Activated naive CD4-positive, alpha-beta T cell treated with Interleukin-2 at 50 U/mL for 16 hours (primary cell): ENCODE data around the gene ABHD12.
"Not testable (repeated sequence)": the region's sequence is repeated elsewhere in the genome, so short reads cannot be mapped to it uniquely, and the experiment has no call there.

Experiments used
- DNase-seq: peaks from one replicate; pipeline ENCODE4 v3.0.0-alpha.2; 2020

Gene ABHD12

GRCh38 chr20:25320035-25320800, 70.4 kb downstream of the ABHD12 start:
- DNase-seq: no peak

GRCh38 chr20:25319241-25320034, 71.2 kb downstream of the ABHD12 start:
- DNase-seq: no peak

DNA sequence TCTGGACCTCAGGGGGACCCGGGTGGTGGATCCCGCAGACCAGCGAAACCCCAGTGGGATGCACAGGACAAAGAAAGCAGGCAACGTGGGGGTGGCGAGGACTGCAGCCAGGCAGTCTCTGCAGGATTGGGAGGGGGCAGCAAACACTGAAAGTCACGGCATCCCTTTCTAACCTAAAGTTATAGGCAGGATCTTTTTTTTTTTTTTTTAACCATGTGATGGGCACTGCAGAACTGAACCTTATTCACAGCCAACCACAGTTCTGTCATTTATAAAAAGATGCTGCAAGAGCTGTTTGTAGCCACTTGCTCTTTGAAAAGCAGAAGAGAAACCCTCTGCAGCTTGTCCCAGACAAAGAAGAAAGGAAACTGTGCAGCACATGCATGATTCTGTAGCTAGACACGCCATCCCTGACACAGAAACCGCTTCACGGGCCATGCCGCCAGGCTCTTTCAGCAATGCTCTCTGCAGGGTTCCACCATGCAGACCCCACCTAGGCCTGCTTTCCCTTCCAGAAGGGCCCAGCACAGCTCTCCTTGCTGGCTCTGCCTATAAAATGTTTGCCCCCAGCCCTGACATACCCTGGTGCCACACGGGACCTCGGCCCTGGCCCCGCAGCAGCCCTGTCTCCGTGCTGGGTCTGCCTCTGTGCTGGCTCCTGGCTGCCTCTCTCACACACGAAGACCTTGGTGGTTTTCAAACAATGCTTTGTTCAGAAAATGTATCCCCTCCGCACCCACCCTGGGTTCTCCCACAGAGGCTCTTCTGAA, 72.0 kb downstream of the ABHD12 start:
- no peak for DNase-seq

DNA sequence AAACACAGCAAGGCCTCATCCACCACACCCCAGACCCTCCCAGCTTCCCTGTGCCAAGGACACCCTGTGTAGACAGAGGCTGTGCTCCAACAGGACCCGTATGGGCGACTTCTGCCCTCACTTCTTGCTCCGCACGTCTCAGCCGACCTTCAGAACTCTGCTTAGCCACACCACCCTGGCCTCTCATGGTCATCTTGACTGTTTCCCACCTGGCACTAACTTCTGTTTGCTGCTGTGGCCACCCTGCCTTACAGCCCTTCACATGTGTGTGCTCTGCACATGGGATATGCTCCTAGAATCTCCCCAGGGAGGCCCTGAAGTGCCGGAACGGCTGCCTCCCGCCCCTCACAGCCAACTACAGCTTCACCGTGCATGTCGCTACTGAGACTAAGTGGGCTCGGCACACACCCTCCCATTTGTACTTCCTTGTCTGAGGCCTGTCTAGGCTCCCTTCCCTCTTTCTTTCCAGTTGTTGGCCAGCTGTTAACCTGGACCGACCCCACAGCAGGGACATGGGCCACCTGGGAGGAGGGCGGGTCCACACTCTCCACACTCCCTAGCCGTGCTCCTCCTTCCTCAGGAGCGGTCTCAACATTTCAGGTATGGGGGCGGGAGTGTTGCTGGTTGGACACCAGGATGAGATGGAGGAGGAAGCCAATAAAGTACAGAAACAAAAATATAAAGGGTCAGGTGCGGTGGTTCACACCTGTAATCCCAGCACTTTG, 73.1 kb downstream of the ABHD12 start:
- peak; percentile 0 for DNase-seq

DNA sequence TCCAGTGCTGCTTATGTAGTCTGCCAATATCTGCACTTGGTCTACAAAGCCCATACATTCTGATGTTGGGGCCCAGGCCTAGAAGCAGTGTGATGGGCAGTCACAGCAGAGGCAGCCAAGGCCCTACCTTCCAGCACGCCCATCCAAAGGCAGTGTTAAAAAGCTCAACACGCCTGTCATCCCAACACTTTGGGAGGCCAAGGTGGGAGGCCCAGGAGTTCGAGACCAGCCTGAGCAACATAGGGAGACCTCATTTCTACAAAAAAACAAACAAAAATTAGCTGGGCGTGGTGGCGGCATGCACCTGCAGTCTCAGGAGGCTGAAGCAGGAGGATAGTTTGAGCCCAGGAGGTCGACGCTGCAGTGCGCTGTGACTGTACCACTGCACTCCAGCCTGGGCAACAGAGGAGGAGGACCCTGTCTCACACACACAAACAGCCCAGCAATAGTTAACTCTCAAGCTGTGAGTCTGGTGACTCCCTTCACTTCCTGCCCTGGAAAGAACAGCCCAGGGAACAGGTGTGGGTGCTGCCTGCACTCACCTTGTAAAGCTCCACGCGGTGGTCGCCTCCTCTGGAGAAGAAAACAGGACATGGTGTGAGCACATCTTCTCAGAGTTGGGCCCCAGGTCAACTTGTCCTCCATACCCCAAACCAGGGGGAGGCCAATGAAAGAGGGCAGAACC, 74.0 kb downstream of the ABHD12 start:
- DNase-seq: no peak

GRCh38 chr20:25315418-25316210, 75.0 kb downstream of the ABHD12 start:
- DNase-seq: no peak

GRCh38 chr20:25314497-25315417, 75.9 kb downstream of the ABHD12 start:
- DNase-seq: no peak

- no peak for DNase-seq
These were observed 77.0 kb downstream of the ABHD12 start for GRCh38 chr20:25313593-25313992.

- DNase-seq: not testable (repeated sequence)
These were observed 77.9 kb downstream of the ABHD12 start for GRCh38 chr20:25312716-25313115.

DNA sequence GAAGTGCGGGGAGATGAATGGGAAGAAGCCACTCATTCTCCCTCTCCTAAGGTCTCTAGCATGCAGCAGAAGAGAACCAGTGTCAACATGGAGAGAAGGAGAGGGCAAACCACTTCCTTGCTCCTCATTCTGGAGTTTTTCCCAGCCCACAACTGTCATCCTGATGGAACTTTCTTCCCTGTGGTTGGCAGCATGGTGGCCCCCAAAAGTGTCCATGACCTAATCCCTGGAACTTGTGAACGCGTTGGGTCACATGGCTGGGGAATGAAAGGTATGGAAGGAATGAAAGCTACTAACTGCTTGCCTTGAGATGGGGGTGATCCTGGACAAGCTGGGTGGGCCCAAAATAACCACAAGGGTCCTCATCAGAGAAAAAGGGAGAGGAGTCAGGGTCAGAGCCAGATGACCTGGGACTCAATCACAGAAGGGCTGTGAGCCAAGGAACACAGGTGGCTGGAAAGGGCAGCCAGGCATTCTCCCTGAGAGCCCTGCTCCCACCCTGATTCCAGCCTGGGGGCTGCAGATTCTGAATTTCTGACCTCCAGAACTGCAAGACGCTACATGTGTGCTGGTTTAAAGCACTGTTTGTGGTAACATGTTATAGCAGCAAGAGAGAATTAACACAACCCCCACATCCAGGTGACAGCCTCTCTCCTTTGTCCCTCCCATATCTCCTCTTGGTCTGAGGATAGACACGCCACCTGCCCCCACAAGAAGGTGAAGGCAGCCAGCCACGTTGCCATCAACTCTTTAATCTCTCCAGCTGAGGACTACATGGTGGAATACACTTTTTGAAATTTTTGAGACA, 79.5 kb downstream of the ABHD12 start:
- DNase-seq: no peak

- DNase-seq: peak; percentile 43
These were observed 80.2 kb downstream of the ABHD12 start for GRCh38 chr20:25310268-25310920.

DNA sequence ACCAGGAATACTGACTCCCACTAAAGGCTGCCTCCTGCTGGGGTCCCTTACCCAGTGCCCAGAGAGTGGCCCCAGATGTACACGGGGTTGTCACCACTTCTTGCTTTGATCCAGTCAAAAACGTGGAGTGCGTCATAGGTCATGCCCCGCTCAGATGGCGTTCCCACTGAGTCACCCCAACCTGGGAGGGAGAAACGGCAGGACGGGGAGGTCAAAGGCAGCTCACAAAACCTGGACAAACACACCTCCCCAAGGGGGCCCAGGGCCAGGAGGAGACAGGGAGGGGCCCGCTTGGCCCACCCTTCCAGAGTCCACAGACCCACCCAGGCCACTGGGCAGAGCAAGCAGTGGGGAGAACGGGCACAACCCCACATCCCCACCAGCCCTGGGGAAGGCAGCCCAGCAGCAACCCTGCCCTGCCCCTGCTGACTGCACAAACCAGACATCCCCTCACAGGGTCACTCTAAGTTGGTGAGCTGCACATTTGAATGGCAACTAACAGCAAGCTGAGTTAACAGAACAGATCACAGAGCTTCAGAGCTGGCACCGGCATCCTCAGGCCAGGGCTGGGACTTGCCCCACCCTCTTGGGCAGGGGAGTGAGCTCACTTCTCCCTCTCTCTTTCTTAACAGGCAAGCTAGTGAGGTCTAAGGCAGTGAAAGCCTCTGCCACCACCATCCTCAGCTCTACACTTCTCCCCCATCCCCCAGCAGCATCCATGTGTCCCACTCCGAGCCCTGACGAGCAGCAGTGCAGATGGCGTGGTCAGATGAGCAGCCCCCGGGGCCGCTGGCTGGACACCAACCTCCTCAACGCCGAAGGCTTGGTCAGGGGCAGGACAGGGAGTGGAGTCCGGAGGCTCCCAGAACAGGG, 81.0 kb downstream of the ABHD12 start:
- no peak for DNase-seq

GRCh38 chr20:25308671-25309394, 81.8 kb downstream of the ABHD12 start:
- no peak for DNase-seq

GRCh38 chr20:25308083-25308491, 82.5 kb downstream of the ABHD12 start:
- DNase-seq: no peak

GRCh38 chr20:25306991-25307903, 83.4 kb downstream of the ABHD12 start:
- no peak for DNase-seq

DNA sequence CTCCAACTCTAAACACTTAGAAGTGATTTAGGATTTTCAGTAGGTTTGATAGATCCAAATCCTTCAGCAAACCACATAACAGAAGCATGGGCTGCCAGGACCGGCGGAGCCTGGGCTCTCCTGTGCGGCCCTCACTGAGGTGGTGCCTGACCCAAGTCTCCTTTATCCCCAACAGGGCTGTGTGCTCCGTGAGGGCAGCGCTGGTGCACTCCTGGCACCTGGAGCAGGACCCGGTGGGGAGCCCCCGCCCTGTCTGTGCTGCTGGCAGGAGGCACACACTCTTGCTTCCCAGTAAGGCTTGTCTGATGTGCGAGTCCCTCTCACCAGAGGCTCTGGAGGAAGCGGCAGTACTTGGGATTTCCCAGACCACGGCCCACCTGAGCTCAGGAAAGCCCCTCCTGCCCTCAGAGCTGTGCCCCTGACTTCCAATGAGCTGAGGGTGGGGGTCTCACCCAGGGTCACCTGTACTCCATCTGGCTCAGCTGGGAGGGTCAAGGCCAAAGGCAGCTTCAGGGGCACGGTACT, 86.5 kb downstream of the ABHD12 start:
- DNase-seq: no peak
